ENCODE data around the gene HOXB2.

DNA sequence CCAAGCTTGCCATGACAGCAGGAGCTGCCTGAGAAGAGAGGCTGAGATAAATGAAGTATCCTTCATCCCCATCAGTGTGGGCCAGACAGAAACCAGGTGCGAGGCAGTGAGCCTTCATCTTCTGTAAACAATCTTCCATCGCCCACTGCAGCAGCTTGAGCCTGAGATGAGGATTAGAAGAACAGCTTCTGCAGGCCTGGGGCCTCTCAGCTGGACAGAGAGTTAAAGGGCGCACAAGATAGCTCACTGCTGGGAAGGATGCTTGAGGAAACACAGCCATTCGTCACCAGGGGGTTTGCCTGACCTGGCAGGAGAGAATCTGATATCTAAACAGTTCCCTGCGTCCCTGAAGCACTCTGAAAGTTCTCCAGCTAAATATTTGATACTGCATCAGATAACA, 41.2 kb downstream of the HOXB2 start:
- TF ChIP-seq, protein P1, sequence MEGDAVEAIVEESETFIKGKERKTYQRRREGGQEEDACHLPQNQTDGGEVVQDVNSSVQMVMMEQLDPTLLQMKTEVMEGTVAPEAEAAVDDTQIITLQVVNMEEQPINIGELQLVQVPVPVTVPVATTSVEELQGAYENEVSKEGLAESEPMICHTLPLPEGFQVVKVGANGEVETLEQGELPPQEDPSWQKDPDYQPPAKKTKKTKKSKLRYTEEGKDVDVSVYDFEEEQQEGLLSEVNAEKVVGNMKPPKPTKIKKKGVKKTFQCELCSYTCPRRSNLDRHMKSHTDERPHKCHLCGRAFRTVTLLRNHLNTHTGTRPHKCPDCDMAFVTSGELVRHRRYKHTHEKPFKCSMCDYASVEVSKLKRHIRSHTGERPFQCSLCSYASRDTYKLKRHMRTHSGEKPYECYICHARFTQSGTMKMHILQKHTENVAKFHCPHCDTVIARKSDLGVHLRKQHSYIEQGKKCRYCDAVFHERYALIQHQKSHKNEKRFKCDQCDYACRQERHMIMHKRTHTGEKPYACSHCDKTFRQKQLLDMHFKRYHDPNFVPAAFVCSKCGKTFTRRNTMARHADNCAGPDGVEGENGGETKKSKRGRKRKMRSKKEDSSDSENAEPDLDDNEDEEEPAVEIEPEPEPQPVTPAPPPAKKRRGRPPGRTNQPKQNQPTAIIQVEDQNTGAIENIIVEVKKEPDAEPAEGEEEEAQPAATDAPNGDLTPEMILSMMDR (IDR thresholded peaks at IDR 0.05; ENCODE audit: low read length): no peak
- TF ChIP-seq EZH2 (IDR thresholded peaks at IDR 0.05; ENCODE audit: borderline replicate concordance, low read length): no peak
